ENCODE results near the gene FAM107B.

The FAM107B gene

DNA sequence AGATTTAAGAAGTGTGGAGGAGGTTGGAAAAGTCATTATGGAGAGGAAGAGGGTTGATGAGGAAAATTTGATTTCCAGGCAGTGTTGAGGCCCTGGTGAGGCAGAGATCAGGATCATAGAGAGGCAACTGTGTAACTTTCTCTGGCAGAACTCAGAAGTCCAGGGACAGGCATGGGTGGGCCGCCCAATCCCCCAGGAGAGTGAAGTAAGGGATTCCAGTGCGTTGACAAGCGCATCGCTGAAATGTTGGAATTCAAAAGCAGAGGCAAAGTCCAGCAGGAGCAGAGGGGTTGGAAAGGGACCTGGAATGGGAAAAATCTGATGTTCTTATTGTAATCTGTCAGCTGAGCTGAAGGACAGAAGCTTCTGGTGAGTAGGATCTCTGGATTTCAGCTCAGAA lies 207.3 kb downstream of the FAM107B start:
- no peak for TF ChIP-seq FOXM1 (IDR thresholded peaks at IDR 0.05; ENCODE audit: borderline replicate concordance, low read depth)
- TF ChIP-seq TCF12 (IDR thresholded peaks at IDR 0.05; ENCODE audit: low read depth): no peak
- TF ChIP-seq NFIC (IDR thresholded peaks at IDR 0.05): no peak
- TF ChIP-seq CREB1 (IDR thresholded peaks at IDR 0.05; ENCODE audit: low read depth): no peak
- TF ChIP-seq EGR1 (IDR thresholded peaks at IDR 0.05): no peak
- TF ChIP-seq ZBTB7A (IDR thresholded peaks at IDR 0.05; ENCODE audit: low read depth): no peak
- TF ChIP-seq, protein P1, sequence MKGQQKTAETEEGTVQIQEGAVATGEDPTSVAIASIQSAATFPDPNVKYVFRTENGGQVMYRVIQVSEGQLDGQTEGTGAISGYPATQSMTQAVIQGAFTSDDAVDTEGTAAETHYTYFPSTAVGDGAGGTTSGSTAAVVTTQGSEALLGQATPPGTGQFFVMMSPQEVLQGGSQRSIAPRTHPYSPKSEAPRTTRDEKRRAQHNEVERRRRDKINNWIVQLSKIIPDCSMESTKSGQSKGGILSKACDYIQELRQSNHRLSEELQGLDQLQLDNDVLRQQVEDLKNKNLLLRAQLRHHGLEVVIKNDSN (IDR thresholded peaks at IDR 0.05): no peak
- no peak for TF ChIP-seq EP300 (IDR thresholded peaks at IDR 0.05; ENCODE audit: borderline replicate concordance)

DNA sequence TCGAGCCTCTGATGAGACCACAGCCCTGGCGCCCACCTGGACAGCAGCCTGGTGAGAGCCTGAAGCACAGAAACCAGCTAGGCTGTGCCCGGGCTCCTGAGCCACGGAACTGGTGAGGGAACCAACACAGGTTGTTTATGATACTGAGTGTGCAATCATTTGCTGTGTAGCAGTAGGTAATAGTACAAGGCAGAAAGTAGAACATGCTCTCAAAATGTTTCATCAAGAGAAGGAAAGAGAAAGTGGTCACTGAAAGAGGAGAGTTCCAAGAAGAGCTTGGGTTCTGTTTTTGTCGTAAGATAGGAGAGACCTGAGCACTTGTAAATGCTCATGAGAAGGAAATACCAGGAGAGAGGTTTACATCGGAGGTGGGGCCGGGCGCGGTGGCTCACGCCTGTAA lies 208.2 kb downstream of the FAM107B start:
- TF ChIP-seq TEAD4 (IDR thresholded peaks at IDR 0.05): no peak
- TF ChIP-seq CEBPB (IDR thresholded peaks at IDR 0.05): no peak
- TF ChIP-seq FOXM1 (IDR thresholded peaks at IDR 0.05; ENCODE audit: borderline replicate concordance, low read depth): no peak
- no peak for TF ChIP-seq TAF1 (IDR thresholded peaks at IDR 0.05; ENCODE audit: low read depth)
- TF ChIP-seq EGR1 (IDR thresholded peaks at IDR 0.05): no peak
- TF ChIP-seq YY1 (IDR thresholded peaks at IDR 0.05; ENCODE audit: low read depth): no peak
- TF ChIP-seq, protein P2, sequence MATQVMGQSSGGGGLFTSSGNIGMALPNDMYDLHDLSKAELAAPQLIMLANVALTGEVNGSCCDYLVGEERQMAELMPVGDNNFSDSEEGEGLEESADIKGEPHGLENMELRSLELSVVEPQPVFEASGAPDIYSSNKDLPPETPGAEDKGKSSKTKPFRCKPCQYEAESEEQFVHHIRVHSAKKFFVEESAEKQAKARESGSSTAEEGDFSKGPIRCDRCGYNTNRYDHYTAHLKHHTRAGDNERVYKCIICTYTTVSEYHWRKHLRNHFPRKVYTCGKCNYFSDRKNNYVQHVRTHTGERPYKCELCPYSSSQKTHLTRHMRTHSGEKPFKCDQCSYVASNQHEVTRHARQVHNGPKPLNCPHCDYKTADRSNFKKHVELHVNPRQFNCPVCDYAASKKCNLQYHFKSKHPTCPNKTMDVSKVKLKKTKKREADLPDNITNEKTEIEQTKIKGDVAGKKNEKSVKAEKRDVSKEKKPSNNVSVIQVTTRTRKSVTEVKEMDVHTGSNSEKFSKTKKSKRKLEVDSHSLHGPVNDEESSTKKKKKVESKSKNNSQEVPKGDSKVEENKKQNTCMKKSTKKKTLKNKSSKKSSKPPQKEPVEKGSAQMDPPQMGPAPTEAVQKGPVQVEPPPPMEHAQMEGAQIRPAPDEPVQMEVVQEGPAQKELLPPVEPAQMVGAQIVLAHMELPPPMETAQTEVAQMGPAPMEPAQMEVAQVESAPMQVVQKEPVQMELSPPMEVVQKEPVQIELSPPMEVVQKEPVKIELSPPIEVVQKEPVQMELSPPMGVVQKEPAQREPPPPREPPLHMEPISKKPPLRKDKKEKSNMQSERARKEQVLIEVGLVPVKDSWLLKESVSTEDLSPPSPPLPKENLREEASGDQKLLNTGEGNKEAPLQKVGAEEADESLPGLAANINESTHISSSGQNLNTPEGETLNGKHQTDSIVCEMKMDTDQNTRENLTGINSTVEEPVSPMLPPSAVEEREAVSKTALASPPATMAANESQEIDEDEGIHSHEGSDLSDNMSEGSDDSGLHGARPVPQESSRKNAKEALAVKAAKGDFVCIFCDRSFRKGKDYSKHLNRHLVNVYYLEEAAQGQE (IDR thresholded peaks at IDR 0.05; ENCODE audit: low read depth): no peak
- TF ChIP-seq, protein P1 (IDR thresholded peaks at IDR 0.05): no peak
- TF ChIP-seq CREB1 (IDR thresholded peaks at IDR 0.05; ENCODE audit: low read depth): no peak
- TF ChIP-seq, protein P3, sequence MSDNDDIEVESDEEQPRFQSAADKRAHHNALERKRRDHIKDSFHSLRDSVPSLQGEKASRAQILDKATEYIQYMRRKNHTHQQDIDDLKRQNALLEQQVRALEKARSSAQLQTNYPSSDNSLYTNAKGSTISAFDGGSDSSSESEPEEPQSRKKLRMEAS (IDR thresholded peaks at IDR 0.05): no peak
- no peak for TF ChIP-seq NFIC (IDR thresholded peaks at IDR 0.05)
- TF ChIP-seq RAD21 (IDR thresholded peaks at IDR 0.05; ENCODE audit: low read depth): no peak

DNA sequence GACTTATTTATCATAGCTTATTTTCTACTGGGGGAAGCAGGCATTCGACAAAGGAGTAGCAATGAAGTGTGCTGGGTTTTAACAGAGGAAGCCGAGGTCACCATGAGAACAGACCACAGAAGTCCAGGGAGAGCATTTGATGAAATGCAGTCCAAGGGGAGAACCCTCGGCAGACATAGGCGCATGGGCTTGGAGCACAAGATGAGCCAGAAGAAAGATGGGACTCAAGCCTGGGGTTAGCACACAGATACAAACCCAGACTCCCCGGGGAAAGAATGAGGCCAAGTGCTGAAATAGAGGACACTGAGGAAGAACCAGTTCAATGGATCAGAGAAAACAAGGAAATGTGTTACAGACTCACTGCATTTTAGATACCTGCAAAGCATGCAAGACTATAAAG lies 209.5 kb downstream of the FAM107B start:
- TF ChIP-seq TAF1 (IDR thresholded peaks at IDR 0.05; ENCODE audit: low read depth) (no peak), TEAD4 (IDR thresholded peaks at IDR 0.05) (no peak), EP300 (IDR thresholded peaks at IDR 0.05; ENCODE audit: borderline replicate concordance) (no peak), NFIC (IDR thresholded peaks at IDR 0.05) (no peak), TCF12 (IDR thresholded peaks at IDR 0.05; ENCODE audit: low read depth) (no peak)

DNA sequence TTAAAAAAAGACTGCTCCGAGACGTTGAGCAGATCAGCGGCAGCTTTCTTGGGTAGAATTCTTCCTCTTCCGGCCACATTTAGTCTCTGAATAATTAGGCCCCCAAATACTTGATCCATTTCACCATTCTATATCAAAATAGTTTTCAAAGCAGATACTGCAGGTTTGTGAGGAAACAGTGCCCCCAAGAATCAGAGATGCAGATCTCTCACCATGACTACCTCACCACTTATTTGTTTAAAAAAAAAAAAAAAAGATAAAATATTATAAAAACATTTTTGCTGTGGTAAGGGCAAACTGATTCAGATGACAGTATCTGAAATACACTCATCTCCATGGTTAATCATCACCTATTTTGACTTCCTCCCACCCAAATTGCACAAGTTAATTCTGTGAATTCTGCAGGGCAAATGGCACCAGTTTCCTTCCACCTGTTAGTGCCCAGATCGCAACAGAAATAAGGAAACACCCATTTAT lies 210.4 kb downstream of the FAM107B start:
- TF ChIP-seq, protein P1 (IDR thresholded peaks at IDR 0.05): no peak
- TF ChIP-seq ZBTB7A (IDR thresholded peaks at IDR 0.05; ENCODE audit: low read depth): no peak
- no peak for TF ChIP-seq TEAD4 (IDR thresholded peaks at IDR 0.05)

DNA sequence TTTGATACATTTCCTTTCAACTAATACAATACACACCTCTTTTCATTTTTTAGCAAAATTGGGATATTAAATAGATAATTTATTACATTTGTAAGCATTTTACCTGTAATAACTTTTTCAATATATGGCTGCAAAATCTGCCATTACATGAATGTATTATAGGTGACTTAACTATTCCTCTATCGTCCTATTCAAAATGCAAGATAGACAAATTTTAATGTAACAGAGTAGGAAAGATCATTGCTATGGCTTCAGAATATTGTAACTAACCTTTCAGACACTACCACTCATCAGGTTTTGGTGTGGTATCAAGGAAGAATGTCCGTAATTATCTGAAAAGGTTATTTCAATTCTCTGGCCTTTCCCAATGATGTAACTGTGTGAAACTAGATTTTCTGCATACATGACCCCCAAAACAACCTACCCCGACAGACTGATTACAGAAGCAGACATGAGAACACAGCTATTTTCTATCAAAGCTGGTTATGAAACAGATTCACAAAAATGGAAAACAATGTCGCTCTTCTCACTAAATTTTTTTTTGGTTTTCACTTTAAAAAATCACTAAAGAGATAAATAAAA lies 211.2 kb downstream of the FAM107B start:
- TF ChIP-seq TEAD4 (IDR thresholded peaks at IDR 0.05): no peak
- TF ChIP-seq TCF12 (IDR thresholded peaks at IDR 0.05; ENCODE audit: low read depth): no peak
- TF ChIP-seq, protein P3 (IDR thresholded peaks at IDR 0.05): no peak
- no peak for TF ChIP-seq EP300 (IDR thresholded peaks at IDR 0.05; ENCODE audit: borderline replicate concordance)
- no peak for TF ChIP-seq CEBPB (IDR thresholded peaks at IDR 0.05)
- TF ChIP-seq, protein P2 (IDR thresholded peaks at IDR 0.05; ENCODE audit: low read depth): no peak
- no peak for TF ChIP-seq CREB1 (IDR thresholded peaks at IDR 0.05; ENCODE audit: low read depth)
- no peak for TF ChIP-seq FOXM1 (IDR thresholded peaks at IDR 0.05; ENCODE audit: borderline replicate concordance, low read depth)
- TF ChIP-seq NFIC (IDR thresholded peaks at IDR 0.05): no peak
- no peak for TF ChIP-seq ZBTB7A (IDR thresholded peaks at IDR 0.05; ENCODE audit: low read depth)
- TF ChIP-seq TAF1 (IDR thresholded peaks at IDR 0.05; ENCODE audit: low read depth): no peak
- no peak for TF ChIP-seq RAD21 (IDR thresholded peaks at IDR 0.05; ENCODE audit: low read depth)
- TF ChIP-seq EGR1 (IDR thresholded peaks at IDR 0.05): no peak
- TF ChIP-seq, protein P1 (IDR thresholded peaks at IDR 0.05): no peak
- no peak for TF ChIP-seq YY1 (IDR thresholded peaks at IDR 0.05; ENCODE audit: low read depth)
